Caco-2 (cell line): ENCODE results near the gene PNMA5. TPM values are rescaled to one million over a fixed set of nuclear protein-coding genes. Genes with fewer than 3 reads are reported as not detected.
"Not testable (repeated sequence)": the region's sequence is repeated elsewhere in the genome, so short reads cannot be mapped to it uniquely, and the experiment has no call there.

Experiments
- BruUV-seq: library from RNA; stranded (reverse); fragments of 400-500 nt; replicated peaks from 2 replicates; lab custom pipeline; 2021; lab: Mats Ljungman, UMichigan
- CTCF ChIA-PET: fragments of 300-600 bp; sonication (Branson Sonifier 250); formaldehyde crosslinking; loops from one replicate; lab custom pipeline; 2022; ENCODE audit warnings: antibody characterized with exemption; lab: Charles Lee
- POLR2A ChIA-PET: fragments of 300-600 bp; sonication (Branson Sonifier 250); formaldehyde crosslinking; loops from one replicate; lab custom pipeline; 2022; ENCODE audit warnings: antibody characterized with exemption; lab: Charles Lee
- DNase-seq, 2 experiments: peaks; one replicate each; pipeline versions ENCODE4 v3.0.0 to v3.0.0-alpha.2; 2020 to 2022
- H3K27me3 ChIP-seq: replicated peaks from 2 replicates; pipeline ENCODE4 v1.6.0; 2011; ENCODE audit warnings: low read length; ENCODE audit not compliant: control insufficient read depth, insufficient read depth
- H3K36me3 ChIP-seq: 2 replicates; pipeline ENCODE4 v1.5.1; 2011; ENCODE audit warnings: low read length; ENCODE audit not compliant: control insufficient read depth, insufficient read depth
- H3K4me1 ChIP-seq: fragments of 250-450 bp; sonication (Bioruptor Pico); 2 replicates; pipeline ENCODE4 v1.5.1; 2020; ENCODE audit warnings: mild to moderate bottlenecking
- H3K4me3 ChIP-seq: 2 replicates; pipeline ENCODE4 v1.5.1; 2011; ENCODE audit warnings: low read depth, mild to moderate bottlenecking, control low read depth, low read length
- H3K9me3 ChIP-seq: fragments of 250-450 bp; sonication (Bioruptor Pico); 2 replicates; pipeline ENCODE4 v1.5.1; 2020; ENCODE audit warnings: mild to moderate bottlenecking, moderate library complexity
- H3K27ac Mint-ChIP-seq: one replicate; pipeline ENCODE4 v1.8.0; 2022; ENCODE audit warnings: mixed read lengths; ENCODE audit not compliant: unreplicated experiment
- H3K27me3 Mint-ChIP-seq: one replicate; pipeline ENCODE4 v1.8.0; 2022; ENCODE audit warnings: mixed read lengths; ENCODE audit not compliant: insufficient read depth, unreplicated experiment
- H3K36me3 Mint-ChIP-seq: one replicate; pipeline ENCODE4 v1.8.0; 2022; ENCODE audit warnings: mild to moderate bottlenecking, mixed read lengths; ENCODE audit not compliant: insufficient read depth, unreplicated experiment
- H3K4me1 Mint-ChIP-seq: one replicate; pipeline ENCODE4 v1.8.0; 2022; ENCODE audit warnings: low read depth, mixed read lengths; ENCODE audit not compliant: unreplicated experiment
- H3K4me3 Mint-ChIP-seq: one replicate; pipeline ENCODE4 v1.8.0; 2022; ENCODE audit warnings: mild to moderate bottlenecking, moderate library complexity, mixed read lengths; ENCODE audit not compliant: unreplicated experiment
- H3K9me3 Mint-ChIP-seq: one replicate; pipeline ENCODE4 v1.8.0; 2022; ENCODE audit warnings: mixed read lengths; ENCODE audit not compliant: unreplicated experiment
- CTCF ChIP-seq, 2 experiments: fragments of 200-600 bp in 1 of 2; IDR thresholded peaks; 1 replicate in 1 of 2; 2 replicates in 1 of 2; pipeline versions ENCODE4 v1.5.1 to v1.8.0; 2011 to 2022; ENCODE audit warnings: antibody characterized with exemption in 1 of 2, control low read depth in 1 of 2, inconsistent platforms in 1 of 2, low read depth in 1 of 2, low read length in 1 of 2, mild to moderate bottlenecking in 1 of 2, moderate library complexity in 1 of 2; ENCODE audit not compliant: insufficient read depth in 1 of 2, severe bottlenecking in 1 of 2, unreplicated experiment in 1 of 2
- intact Hi-C: fragments of 100-400 bp; cut with micrococcal nuclease; formaldehyde crosslinking; loops from one replicate; pipeline ENCODE4 v1.10.0; 2022; ENCODE audit not compliant: unreplicated experiment
- total RNA-seq: library from RNA; stranded (reverse); gene quantifications from 2 replicates; pipeline ENCODE4 v1.2.3, GENCODE V29; 2022

The PNMA5 gene
- total RNA-seq, 1 experiment from 2014 or later = not detected

- ChIA-PET CTCF (interaction anchor here (0.9 to 1.3 kb wide), 2 partner anchors 70 to 88 kb away, joined by 3 to 8 read pairs; no protein-coding TSS in a partner anchor), POLR2A (no interaction called here)
- H3K4me1 ChIP-seq = no peaks in the 10 kb centered on the region; the same call in 1 of the 2 replicates
- H3K27me3 ChIP-seq = no peaks in the 10 kb centered on the region
- intact Hi-C loops = loop anchor here (10.0 kb wide), 1 partner anchor 405 kb away; no protein-coding TSS in a partner anchor
- no peak for TF ChIP-seq CTCF (IDR thresholded peaks at IDR 0.05; ENCODE audit: insufficient read depth in 1 of 2, low read depth in 1 of 2, low read length in 1 of 2, severe bottlenecking in 1 of 2, unreplicated experiment in 1 of 2)
- H3K27ac Mint-ChIP-seq = no peak overlapping the region
- BruUV-seq = no TSS peak
- H3K27me3 Mint-ChIP-seq = peaks cover 6% of the 10 kb centered on the region
- no peaks in the 10 kb centered on the region for H3K4me1 Mint-ChIP-seq
- H3K4me3 Mint-ChIP-seq = no peak overlapping the region
- H3K36me3 Mint-ChIP-seq = no peaks in the 10 kb centered on the region
- H3K36me3 ChIP-seq = no peaks in the 10 kb centered on the region
- no peaks in the 10 kb centered on the region for H3K9me3 Mint-ChIP-seq
- no peak overlapping the region for H3K4me3 ChIP-seq
- no peaks in the 10 kb centered on the region for H3K9me3 ChIP-seq
- no peak for DNase-seq
These were observed 36.0 kb upstream of the PNMA5 start for GRCh38 chrX:153029875-153030274.

GRCh38 chrX:153029162-153029561 lies 35.2 kb upstream of the PNMA5 start:
- no peaks in the 10 kb centered on the region for H3K27me3 ChIP-seq

GRCh38 chrX:153028487-153028886 lies 34.6 kb upstream of the PNMA5 start:
- H3K9me3 ChIP-seq, BruUV-seq, H3K9me3 Mint-ChIP-seq, POLR2A ChIA-PET, H3K4me3 Mint-ChIP-seq, H3K27me3 ChIP-seq, H3K36me3 Mint-ChIP-seq, H3K36me3 ChIP-seq, H3K27ac Mint-ChIP-seq, H3K27me3 Mint-ChIP-seq, H3K4me1 ChIP-seq, H3K4me1 Mint-ChIP-seq, DNase-seq, intact Hi-C loops, H3K4me3 ChIP-seq: not testable (repeated sequence)
- CTCF ChIA-PET = interaction anchor here (0.6 to 1.3 kb wide), 2 partner anchors 87 to 477 kb away, joined by 3 to 8 read pairs; no protein-coding TSS in a partner anchor

More at GRCh38 chrX:153029162-153029561, 35.2 kb upstream of the PNMA5 start:
- H3K4me3 Mint-ChIP-seq = no peak overlapping the region
- no peak for DNase-seq
- TF ChIP-seq CTCF (IDR thresholded peaks at IDR 0.05; ENCODE audit: insufficient read depth in 1 of 2, low read depth in 1 of 2, low read length in 1 of 2, severe bottlenecking in 1 of 2, unreplicated experiment in 1 of 2) = no peak
- no peaks in the 10 kb centered on the region for H3K36me3 ChIP-seq
- BruUV-seq = no TSS peak
- ChIA-PET POLR2A (no interaction called here), CTCF (interaction anchor here (0.6 to 1.3 kb wide), 3 partner anchors 69 to 477 kb away, joined by 3 to 8 read pairs (median 3); no protein-coding TSS in a partner anchor)
- H3K36me3 Mint-ChIP-seq = no peaks in the 10 kb centered on the region
- H3K27ac Mint-ChIP-seq = no peak overlapping the region
- peaks cover 6% of the 10 kb centered on the region for H3K27me3 Mint-ChIP-seq
- intact Hi-C loops = no loop called here
- H3K4me1 Mint-ChIP-seq = no peaks in the 10 kb centered on the region
- H3K9me3 Mint-ChIP-seq = no peaks in the 10 kb centered on the region
- H3K4me1 ChIP-seq = no peaks in the 10 kb centered on the region; the same call in 1 of the 2 replicates
- no peaks in the 10 kb centered on the region for H3K9me3 ChIP-seq
- no peak overlapping the region for H3K4me3 ChIP-seq

GRCh38 chrX:153026501-153026900 lies 32.6 kb upstream of the PNMA5 start:
- intact Hi-C loops, H3K4me1 ChIP-seq, H3K4me3 Mint-ChIP-seq, H3K9me3 Mint-ChIP-seq, H3K27me3 ChIP-seq, H3K27me3 Mint-ChIP-seq, H3K36me3 ChIP-seq, H3K4me1 Mint-ChIP-seq, H3K36me3 Mint-ChIP-seq, H3K9me3 ChIP-seq, CTCF ChIA-PET, BruUV-seq, H3K4me3 ChIP-seq, DNase-seq, H3K27ac Mint-ChIP-seq, POLR2A ChIA-PET: not testable (repeated sequence)
